ENCODE measurements around the gene SDSL.

DNA sequence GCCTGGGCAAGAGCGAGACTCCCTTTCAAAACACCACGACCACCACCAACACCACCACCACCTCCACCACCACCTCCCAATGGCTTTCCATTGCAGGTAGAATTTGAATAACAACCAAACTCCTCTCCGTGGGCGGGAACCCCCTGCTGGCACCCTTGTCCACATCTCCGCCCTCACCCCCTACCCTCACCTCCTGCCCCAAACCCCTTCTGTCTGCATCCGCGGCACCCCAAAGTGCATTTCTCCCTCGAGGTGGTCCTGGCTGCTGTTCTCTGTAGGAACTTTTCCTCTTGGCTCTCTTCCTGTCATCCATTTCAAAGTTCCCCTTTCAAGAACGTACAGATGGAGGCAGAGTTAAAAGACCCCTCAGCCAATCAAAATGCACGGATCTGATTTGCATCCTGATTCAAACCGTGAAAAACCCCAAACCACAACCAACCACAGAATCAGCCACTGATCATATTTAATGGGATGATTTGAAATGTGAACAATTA is 3.8 kb downstream of the SDSL start:
- TF ChIP-seq, protein P1, sequence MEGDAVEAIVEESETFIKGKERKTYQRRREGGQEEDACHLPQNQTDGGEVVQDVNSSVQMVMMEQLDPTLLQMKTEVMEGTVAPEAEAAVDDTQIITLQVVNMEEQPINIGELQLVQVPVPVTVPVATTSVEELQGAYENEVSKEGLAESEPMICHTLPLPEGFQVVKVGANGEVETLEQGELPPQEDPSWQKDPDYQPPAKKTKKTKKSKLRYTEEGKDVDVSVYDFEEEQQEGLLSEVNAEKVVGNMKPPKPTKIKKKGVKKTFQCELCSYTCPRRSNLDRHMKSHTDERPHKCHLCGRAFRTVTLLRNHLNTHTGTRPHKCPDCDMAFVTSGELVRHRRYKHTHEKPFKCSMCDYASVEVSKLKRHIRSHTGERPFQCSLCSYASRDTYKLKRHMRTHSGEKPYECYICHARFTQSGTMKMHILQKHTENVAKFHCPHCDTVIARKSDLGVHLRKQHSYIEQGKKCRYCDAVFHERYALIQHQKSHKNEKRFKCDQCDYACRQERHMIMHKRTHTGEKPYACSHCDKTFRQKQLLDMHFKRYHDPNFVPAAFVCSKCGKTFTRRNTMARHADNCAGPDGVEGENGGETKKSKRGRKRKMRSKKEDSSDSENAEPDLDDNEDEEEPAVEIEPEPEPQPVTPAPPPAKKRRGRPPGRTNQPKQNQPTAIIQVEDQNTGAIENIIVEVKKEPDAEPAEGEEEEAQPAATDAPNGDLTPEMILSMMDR (IDR thresholded peaks at IDR 0.05) = no peak
- no peak for TF ChIP-seq POLR2A (IDR thresholded peaks at IDR 0.05)
